Ishikawa (cell line): ENCODE measurements around the gene DICER1.

Source experiments
- CEBPB ChIP-seq: IDR thresholded peaks from 2 replicates; pipeline ENCODE4 v1.6.1; 2012
- CREB1 ChIP-seq: IDR thresholded peaks from 2 replicates; pipeline ENCODE4 v1.6.1; 2012; ENCODE audit warnings: low read depth
- EGR1 ChIP-seq: IDR thresholded peaks from 2 replicates; pipeline ENCODE4 v1.6.1; 2012
- EP300 ChIP-seq: IDR thresholded peaks from 2 replicates; pipeline ENCODE4 v1.6.1; 2012; ENCODE audit warnings: borderline replicate concordance
- FOXM1 ChIP-seq: IDR thresholded peaks from 2 replicates; pipeline ENCODE4 v1.6.1; 2012; ENCODE audit warnings: low read depth, borderline replicate concordance
- RAD21 ChIP-seq: IDR thresholded peaks from 2 replicates; pipeline ENCODE4 v1.6.1; 2012; ENCODE audit warnings: low read depth
- TAF1 ChIP-seq: IDR thresholded peaks from 2 replicates; pipeline ENCODE4 v1.6.1; 2012; ENCODE audit warnings: low read depth, mild to moderate bottlenecking
- TCF12 ChIP-seq: IDR thresholded peaks from 2 replicates; pipeline ENCODE4 v1.6.1; 2012; ENCODE audit warnings: low read depth
- TEAD4 ChIP-seq: IDR thresholded peaks from 2 replicates; pipeline ENCODE4 v1.6.1; 2012
- YY1 ChIP-seq: IDR thresholded peaks from 2 replicates; pipeline ENCODE4 v1.6.1; 2012; ENCODE audit warnings: low read depth
- ZBTB7A ChIP-seq: IDR thresholded peaks from 2 replicates; pipeline ENCODE4 v1.6.1; 2012; ENCODE audit warnings: low read depth
- TF ChIP-seq, protein P1 (sequence below): IDR thresholded peaks from 2 replicates; pipeline ENCODE4 v1.6.1; 2012; ENCODE audit warnings: low read depth, mild to moderate bottlenecking

DNA sequence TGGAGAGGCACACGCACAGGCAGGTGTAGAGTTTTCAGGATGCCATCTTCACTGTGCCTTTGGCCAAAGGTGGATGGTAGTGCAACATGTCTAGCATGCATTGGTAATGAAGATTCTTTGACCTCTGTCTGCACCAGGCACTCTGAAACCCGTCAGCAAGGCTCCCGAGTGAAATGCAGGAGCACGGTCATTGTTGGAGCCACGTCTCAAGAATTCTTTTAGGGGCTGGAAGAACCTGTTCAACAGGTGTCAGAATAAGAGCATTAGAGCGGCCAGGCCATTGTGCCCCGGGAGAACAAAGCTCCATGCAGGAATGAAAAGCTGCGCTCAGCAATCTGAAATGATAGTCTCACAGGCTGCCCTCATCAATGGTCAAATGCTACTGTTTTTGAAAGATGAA, 40.2 kb upstream of the DICER1 start:
- no peak for TF ChIP-seq YY1
- no peak for TF ChIP-seq TAF1
- TF ChIP-seq TCF12: peak; percentile 63
- no peak for TF ChIP-seq EGR1
- no peak; the same call in 1 of the 2 replicates for TF ChIP-seq RAD21
- peak; percentile 77 for TF ChIP-seq TEAD4
- peak; percentile 65 for TF ChIP-seq EP300
- TF ChIP-seq FOXM1: no peak
- no peak for TF ChIP-seq CEBPB
- no peak for TF ChIP-seq CREB1
- TF ChIP-seq, protein P1, sequence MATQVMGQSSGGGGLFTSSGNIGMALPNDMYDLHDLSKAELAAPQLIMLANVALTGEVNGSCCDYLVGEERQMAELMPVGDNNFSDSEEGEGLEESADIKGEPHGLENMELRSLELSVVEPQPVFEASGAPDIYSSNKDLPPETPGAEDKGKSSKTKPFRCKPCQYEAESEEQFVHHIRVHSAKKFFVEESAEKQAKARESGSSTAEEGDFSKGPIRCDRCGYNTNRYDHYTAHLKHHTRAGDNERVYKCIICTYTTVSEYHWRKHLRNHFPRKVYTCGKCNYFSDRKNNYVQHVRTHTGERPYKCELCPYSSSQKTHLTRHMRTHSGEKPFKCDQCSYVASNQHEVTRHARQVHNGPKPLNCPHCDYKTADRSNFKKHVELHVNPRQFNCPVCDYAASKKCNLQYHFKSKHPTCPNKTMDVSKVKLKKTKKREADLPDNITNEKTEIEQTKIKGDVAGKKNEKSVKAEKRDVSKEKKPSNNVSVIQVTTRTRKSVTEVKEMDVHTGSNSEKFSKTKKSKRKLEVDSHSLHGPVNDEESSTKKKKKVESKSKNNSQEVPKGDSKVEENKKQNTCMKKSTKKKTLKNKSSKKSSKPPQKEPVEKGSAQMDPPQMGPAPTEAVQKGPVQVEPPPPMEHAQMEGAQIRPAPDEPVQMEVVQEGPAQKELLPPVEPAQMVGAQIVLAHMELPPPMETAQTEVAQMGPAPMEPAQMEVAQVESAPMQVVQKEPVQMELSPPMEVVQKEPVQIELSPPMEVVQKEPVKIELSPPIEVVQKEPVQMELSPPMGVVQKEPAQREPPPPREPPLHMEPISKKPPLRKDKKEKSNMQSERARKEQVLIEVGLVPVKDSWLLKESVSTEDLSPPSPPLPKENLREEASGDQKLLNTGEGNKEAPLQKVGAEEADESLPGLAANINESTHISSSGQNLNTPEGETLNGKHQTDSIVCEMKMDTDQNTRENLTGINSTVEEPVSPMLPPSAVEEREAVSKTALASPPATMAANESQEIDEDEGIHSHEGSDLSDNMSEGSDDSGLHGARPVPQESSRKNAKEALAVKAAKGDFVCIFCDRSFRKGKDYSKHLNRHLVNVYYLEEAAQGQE: no peak
- no peak for TF ChIP-seq ZBTB7A
